Activated CD8-positive, alpha-beta memory T cell treated with anti-CD3 and anti-CD28 coated beads for 1 hour (primary cell): ENCODE results near the gene NOVA2.

ENCODE experiments used
- DNase-seq, 2 donors: peaks; one replicate each; pipeline ENCODE4 v3.0.0-alpha.2; 2020; ENCODE audit warnings: low read depth in 1 of 2; ENCODE audit errors: extremely low read depth in 1 of 2

The NOVA2 gene

GRCh38 chr19:45968626-45969025 lies 5.0 kb downstream of the NOVA2 start:
- DNase-seq, result no peak

GRCh38 chr19:45967246-45967645 lies 6.4 kb downstream of the NOVA2 start:
- no peak for DNase-seq

DNA sequence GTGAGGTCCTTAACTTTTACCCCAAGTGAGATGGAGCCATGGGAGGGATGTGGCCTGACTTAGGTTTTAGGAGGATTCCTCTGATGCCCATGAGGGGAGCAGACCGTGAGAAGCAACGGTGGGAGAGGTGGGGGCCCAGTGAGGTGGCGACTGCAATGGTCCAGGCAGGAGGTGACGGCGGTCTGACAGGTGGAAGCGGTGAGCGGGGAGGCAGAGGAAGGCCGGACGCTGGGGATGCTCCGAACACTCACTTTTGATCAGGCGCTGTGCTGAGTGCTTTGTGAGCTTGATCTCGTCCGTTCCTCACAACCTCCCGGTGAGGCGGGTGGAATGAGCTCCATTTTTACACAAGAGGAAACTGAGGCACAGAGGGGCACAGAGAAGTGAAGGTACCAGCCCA lies 11.6 kb downstream of the NOVA2 start:
- no peak for DNase-seq

DNA sequence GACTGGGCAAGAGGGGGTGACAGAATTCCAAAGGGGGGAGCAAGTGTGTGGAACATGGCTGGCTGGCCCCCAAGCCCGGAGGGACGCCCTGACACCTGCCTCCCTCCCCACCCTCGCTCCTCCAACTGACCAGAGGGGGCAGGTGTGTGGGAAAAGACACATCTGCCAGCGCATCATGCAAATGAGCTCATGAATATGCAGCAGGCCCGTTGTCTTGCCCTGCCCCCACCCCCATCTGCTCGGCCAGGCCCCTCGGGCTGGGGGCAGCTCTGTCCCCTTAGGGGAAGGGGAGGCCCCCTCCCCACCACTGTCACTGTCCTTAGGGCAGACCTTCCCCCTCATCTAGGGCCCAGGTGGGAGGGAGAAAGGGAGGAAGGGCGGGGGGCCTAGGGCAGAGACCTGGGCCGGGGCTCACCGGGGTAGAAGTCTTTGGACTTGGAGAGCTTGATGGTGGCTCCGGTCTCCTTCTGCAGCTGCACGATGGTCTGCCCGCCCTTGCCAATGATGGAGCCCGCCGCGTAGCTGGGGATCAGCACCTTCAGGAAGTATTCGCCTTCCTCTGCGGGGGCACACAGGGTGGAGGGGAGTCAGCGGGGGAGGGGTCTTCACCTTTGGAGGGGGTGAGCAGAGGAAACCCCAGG lies 12.9 kb downstream of the NOVA2 start:
- no peak for DNase-seq

DNA sequence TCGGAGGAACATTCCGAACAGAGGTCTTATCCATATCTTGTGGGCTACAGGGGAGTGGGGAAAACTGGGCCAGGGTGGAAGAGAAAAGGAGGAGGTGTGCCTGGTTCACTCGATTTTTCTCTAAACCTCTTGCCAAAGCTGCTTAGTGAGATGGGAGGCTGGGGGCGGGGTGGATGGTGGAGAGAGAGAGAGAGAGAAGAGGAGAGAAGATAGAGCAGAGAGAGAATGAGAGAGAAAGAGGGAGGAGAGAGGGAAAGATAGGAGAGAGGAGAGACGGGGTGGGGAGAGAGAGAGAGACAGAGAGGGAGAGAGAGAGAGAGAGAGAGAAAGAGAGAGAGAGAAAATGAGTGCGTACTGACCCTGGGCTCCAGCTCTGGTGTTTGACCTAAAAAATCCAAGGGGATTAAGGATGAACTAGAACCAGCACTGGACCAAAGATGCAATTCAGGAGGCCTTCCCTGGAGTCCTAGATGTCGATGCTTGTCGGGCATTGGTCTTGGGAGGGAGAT lies 14.1 kb downstream of the NOVA2 start:
- no peak for DNase-seq

DNA sequence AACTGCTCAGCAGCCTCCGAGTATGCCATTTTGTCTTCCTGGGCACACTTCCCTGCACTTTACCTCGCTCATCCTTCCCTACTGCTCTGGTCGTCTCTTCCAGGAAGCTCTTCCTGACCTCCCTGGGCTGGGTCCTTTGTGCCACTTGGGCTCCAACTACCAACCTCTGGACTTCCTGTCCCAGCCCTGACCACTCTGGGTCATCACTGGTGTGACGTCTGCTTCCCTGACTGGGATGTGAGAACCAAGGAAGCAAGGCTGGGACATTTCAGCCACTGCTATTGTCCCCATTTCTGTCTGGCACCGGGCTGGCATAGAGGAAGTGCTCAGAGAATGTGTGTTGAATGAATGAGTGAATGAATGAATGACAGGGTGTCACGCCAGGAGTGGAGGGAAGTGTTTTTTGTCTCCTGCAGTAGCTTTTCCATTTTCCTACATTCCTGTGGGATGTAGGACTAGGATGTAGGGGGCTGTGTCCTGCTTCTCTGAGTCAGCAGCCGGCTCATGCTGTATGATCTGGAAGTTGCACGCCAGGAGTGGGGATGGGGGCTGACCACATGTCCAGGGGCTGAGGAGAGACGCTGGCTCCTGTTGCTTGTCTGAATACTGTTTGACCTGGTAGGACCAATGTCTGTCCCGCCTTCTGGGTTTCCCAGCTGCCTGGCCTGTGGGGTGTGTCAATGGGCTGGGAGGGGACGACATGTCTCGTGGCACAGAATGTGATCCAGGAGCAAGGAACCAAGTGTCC lies 14.7 kb downstream of the NOVA2 start:
- DNase-seq, result no peak

DNA sequence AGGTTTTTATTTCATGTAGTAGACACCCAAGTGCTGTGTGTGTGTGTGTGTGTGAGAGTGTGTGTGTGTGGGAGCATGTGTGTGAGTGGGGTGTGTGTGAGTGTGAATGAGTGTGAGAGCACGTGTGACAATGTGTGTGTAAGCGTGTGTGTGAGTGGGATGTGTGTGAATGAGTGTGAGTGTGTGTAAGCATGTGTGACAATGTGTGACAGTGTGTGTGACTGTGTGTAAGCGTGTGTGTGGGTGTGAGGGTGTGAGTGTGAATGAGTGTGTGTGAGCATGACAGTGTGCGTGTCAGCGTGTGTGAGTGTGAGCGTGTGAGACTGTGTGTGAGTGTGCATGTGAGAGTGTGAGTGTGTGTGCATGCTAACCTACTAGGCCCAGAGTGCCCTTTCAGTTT lies 15.3 kb downstream of the NOVA2 start:
- DNase-seq, result no peak

DNA sequence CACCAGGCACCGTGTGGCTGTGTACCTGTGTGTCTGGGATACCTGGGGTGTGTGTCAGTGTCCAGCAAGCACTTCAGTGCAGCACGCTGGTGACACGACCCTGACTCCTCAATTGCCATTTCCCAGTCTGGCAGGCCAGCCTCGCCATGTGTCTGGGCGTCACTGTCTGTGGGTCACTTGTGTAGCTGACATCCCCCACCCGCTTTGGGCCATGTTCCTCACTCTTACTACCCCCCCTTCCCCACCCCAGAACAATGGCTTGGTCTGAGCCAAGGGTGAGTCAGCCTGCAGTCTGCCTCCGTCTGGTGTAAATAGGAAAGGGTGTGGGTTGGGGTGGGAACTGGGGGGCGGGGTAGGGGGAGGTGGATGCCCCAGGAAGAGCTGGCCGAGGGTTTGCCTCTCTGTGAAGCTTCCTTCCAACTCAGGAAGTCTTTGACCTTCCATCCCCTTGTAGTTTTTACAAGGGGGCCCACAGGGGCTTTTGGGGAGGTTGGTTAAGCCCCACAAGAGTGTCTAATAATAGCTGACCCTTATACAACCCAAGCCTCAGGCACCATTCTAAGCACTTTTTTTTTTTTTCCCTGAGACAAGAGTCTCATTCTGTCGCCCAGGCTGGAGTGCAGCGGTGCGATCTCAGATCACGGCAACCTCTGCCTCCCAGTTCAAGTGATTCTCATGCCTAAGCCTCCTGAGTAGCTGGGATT lies 17.6 kb downstream of the NOVA2 start:
- DNase-seq, result no peak

DNA sequence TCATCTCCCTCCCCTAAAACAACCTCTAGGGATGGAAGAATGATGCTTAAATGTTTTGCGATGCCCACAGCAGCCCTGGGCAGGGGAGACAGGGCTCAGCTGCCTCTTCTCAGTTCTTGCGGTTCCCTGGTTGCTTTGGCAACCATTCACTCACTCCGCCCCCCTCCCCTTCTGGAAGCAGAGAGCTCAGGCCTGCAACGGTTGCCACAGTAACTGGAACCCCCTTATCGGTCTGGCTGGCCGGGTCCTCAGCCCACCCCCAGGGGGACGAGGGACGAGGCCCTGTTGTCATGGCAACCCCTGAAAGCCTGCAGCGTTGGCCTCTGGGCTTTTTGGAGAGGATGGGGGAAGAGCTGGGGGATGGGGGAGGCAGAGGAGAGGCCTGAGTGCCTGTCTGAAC lies 19.5 kb downstream of the NOVA2 start:
- DNase-seq, result no peak

DNA sequence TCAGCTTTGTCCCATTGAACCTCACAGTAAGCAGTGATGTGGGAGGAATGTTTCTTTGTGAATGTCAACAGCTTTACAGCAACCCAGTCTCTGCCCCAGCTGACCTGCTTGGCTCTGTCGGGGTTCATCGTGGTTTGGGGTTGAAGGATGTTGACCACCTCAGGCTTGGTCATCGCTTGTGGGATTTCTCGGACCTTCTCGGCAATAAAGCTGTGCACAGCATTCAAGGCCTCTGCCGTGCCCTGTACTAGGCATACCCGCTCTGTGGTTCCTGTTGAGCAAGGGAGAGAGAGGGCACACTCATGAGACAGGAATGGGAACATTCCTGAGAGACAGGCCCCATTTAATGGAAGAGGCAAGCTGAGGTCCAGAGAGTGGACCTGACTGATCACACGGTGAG lies 20.0 kb downstream of the NOVA2 start:
- no peak for DNase-seq

DNA sequence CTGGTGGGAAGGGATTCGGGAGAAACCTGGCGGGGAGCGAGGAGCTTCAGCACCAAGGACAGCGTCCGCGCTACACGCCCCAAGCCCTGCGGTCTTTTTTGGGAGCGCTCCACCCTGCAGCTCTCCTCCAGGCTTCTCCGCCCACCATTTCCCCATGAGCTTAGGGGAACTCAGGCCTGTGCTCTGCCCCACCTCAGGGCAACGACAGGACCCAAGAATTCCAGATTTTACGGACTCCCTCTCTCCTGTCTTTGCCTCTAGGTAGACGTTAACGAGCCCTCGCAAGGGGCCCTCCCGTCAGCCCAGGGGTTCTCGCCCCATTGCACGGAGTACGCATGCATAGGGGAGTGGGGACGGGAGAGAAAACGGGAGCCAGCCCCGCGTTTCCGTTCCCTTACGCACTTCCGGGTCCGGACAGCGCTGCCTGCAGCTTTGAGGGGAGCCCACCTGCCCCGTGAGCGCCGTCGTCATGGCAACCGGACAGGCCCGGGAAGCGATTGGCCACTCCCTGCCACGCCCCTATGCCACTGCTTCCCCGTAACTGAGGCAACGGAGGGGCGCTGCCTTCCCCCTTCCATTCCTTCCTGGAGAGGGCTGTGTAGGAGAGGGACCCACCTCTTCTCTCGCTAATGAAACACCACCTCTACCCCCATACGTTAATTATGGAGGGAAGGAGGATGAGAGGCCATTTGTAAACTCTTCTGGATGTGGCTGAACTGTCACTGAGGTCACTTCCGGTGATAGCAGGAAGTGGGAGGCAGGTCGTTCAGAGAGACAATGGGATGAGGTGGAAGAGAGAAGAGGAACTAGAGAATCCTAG lies 20.8 kb downstream of the NOVA2 start:
- DNase-seq, result peak in 1 of 2 donors; percentile 23

DNA sequence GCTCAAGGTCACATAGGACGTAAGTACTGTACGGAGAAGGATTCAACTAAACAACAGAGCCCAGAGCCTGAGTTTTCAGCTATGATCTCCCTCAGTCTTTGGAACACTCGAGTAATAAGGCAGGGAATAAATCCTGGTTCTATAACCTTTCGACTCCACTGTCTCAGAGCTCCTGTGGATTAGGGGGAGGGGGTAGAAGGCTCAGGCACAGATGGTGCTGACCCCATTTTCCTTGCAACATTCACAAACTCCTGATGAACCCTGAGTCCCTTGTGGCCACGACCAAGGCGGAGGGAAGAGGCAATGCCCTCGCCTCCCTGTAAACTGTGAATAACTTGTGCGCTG lies 21.4 kb downstream of the NOVA2 start:
- DNase-seq, result no peak

GRCh38 chr19:45947926-45948325 lies 25.7 kb downstream of the NOVA2 start:
- DNase-seq, result no peak

- no peak for DNase-seq
Observed at GRCh38 chr19:45940515-45940805, 33.2 kb downstream of the NOVA2 start.

- DNase-seq, result no peak
Observed at GRCh38 chr19:45939792-45940514, 33.7 kb downstream of the NOVA2 start.

DNA sequence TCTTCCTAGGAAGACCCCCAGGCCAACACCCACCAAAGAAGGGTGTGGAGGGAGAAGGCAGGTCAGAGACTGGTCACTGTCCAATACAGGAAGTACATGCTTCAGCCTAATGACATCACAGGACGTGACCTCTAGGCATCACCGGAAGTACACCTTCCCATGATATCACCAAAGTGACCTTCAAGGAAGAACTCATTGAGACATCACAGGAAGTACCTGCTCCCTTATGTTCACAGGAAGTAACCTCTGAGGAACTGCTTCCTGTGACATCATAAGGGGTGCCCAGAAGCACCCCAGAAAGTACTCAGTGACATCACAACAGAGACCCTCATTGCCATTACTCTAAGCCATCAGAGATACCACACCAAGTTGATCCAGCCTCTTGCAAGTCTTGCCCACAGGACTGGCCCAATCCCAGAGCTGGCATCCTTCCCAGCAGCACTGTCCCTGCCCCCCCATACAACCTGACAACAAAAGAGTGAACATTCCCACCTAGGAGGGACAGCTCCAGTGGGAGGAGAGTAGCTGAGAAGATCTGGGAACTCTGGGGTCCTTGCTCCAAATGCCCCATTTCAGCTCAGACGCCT lies 34.8 kb downstream of the NOVA2 start:
- no peak for DNase-seq

- DNase-seq, result no peak
Observed at GRCh38 chr19:45935267-45935666, 38.4 kb downstream of the NOVA2 start.

- DNase-seq, result no peak
Observed at GRCh38 chr19:45934551-45935230, 39.0 kb downstream of the NOVA2 start.

DNA sequence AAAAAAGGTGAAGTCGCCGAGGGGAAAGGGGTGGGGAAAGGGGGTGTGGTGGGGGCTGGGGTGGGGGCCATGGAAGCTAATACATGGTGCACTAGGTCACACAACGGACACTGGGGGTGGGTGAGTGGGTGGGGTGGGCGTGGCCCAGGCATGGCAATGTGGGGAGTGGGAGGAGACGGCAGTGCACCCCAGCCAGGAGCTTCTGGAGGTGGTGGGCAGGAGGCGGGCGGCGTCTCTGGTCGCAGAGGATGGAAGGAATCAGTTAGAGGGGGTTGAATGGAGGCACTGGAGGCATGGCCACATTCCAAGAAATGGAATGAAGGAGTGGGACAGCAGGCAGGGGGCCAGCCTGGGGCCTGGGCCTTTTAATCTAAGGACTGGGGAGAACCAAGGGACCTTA lies 39.9 kb downstream of the NOVA2 start:
- DNase-seq, result no peak

DNA sequence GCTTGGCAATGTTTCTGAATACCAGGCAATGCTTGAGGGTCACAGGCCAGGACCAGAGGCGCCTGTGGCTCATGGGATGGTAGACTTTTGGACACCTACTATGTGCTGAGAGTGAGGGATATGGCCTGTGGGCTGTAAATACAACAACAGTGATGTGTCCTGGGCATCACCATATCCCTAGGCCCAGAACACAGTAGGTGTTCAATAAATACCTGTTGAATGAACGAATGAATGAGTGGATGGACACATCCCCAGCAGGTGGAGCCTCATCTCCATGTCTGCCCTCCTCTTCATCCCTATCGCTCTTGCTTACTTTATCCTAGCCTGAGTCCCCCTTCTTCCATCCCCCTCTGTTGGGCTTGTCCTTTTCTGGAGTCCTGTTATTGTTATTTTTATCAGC lies 42.6 kb downstream of the NOVA2 start:
- no peak for DNase-seq
